AG04450 (cell line): ENCODE data around the gene TBC1D14. TPM values are rescaled to one million over a fixed set of nuclear protein-coding genes. Genes with fewer than 3 reads are reported as not detected.

Source experiments
- CTCF ChIA-PET: fragments of 300-600, 350-600 bp; formaldehyde crosslinking; extraction: SDS; loops from one replicate; lab custom pipeline; 2022; ENCODE audit warnings: antibody characterized with exemption, inconsistent platforms; lab: Charles Lee
- POLR2A ChIA-PET: fragments of 350-600 bp; formaldehyde crosslinking; extraction: SDS; loops from one replicate; lab custom pipeline; 2021; ENCODE audit warnings: antibody characterized with exemption, inconsistent platforms; lab: Yijun Ruan, JAX
- DNase-seq: peaks from one replicate; pipeline ENCODE4 v3.0.0-alpha.2; 2011; ENCODE audit warnings: low read depth, low spot score
- H3K27ac ChIP-seq: one replicate; pipeline ENCODE4 v1.5.1; 2012; ENCODE audit warnings: low read depth, low read length, control low read depth
- H3K27me3 ChIP-seq: one replicate; pipeline ENCODE4 v1.6.0; 2012; ENCODE audit warnings: low read length; ENCODE audit not compliant: control insufficient read depth, insufficient read depth
- H3K4me3 ChIP-seq: 2 replicates; pipeline ENCODE4 v1.5.1; 2011; ENCODE audit warnings: mild to moderate bottlenecking, low read depth, low read length, control low read depth
- H3K9me3 ChIP-seq: 2 replicates; pipeline ENCODE4 v1.5.1; 2012; ENCODE audit warnings: low read length; ENCODE audit not compliant: control insufficient read depth, insufficient read depth
- polyA plus RNA-seq: library from polyadenylated mRNA; depleted of rRNA; stranded (reverse); fragments of >200 nt; gene quantifications from 2 replicates; pipeline ENCODE4 v1.2.3, GENCODE V29; 2011
- TF ChIP-seq, protein P1 (sequence below): IDR thresholded peaks from 2 replicates; pipeline ENCODE4 v1.5.1; 2011; ENCODE audit warnings: low read depth, low read length, control low read depth, inconsistent platforms

The TBC1D14 gene
- polyA plus RNA-seq, 1 experiment = 46.3 TPM

DNA sequence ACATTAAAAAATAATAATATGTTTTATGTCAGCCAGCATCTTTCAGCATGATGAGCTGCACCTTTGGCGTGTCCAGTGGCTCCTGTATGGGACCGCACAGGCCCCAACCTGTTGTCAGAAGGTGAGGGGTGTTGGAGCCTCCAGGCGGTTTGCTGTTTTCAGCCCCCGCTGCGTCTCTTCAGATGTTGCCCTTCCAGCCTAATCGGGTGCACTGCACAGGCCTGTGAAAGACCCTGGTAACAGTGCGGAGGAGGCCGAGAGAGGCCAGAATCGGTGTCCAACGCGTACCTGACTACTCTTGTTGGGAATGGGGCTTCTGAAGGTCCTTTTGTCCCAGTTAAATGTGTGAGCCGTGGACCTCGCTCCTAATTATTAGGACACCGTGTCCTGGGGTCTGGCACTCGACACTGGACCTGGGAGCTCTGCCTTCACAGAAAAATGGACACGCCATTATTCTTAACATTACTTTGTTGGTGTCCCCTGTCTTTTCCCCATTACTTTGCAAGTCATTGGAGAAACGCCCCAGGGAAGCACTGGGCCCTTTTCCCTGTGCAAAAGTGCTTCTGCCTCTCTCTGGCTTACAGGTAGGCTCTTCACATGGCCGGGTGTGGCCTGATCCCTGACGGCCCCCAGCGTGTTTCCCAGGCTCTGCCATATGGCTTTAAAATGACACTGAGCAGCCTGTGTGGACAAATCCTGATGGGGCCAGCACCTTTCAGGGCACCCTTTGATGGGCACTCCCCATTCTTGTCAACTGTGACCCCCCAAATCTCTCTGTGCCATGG, 51.2 kb downstream of the TBC1D14 start:
- ChIA-PET POLR2A (no interaction called here), CTCF (interaction anchor here (1.5 kb wide), 1 partner anchor 13 kb away, joined by 8 read pairs; no protein-coding TSS in a partner anchor)
- TF ChIP-seq, protein P1, sequence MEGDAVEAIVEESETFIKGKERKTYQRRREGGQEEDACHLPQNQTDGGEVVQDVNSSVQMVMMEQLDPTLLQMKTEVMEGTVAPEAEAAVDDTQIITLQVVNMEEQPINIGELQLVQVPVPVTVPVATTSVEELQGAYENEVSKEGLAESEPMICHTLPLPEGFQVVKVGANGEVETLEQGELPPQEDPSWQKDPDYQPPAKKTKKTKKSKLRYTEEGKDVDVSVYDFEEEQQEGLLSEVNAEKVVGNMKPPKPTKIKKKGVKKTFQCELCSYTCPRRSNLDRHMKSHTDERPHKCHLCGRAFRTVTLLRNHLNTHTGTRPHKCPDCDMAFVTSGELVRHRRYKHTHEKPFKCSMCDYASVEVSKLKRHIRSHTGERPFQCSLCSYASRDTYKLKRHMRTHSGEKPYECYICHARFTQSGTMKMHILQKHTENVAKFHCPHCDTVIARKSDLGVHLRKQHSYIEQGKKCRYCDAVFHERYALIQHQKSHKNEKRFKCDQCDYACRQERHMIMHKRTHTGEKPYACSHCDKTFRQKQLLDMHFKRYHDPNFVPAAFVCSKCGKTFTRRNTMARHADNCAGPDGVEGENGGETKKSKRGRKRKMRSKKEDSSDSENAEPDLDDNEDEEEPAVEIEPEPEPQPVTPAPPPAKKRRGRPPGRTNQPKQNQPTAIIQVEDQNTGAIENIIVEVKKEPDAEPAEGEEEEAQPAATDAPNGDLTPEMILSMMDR = no peak
- H3K27me3 ChIP-seq = no peaks in the 10 kb centered on the region
- H3K27ac ChIP-seq = no peak overlapping the region
- H3K4me3 ChIP-seq = no peak overlapping the region
- no peak for DNase-seq
- no peaks in the 10 kb centered on the region; the same call in 1 of the 2 replicates for H3K9me3 ChIP-seq

DNA sequence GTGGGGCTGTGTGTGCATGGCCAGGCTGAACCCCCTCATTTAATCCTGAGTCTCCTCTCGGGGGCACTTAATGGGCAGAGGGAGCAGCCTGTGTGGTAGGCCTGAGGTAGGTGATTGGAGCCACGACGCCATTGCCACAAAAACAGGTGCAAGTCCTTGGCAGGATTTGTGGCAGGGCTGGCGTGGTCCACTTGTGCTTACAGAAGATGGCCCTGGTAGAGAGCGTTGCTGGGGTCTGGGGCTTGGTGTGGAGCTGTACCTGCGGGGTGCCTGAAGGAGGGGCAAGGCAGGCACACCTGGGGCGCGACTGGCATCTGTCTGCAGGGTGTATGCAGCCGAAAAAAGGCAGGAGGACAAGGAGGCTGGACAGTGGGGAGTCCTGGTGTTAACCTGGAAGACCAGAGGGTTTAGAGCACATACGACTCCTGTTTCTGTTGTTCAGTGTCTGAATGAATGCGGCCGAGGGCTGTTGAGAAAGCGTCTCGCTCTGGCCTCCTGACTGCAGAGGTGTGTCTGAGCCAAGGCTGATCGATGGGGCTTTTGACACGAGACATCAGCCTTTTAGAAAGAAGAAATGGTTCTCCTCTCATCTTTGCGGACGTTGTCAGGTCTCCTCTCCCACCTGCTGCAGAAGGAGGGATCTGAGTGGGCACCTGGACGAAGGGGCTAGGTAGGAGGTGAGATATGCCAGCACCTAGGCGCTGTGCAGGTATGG, 52.0 kb downstream of the TBC1D14 start:
- Histone ChIP-seq H3K27me3 (no peaks in the 10 kb centered on the region), H3K4me3 (no peak overlapping the region), H3K9me3 (no peaks in the 10 kb centered on the region; the same call in 1 of the 2 replicates), H3K27ac (no peak overlapping the region)
- DNase-seq = no peak
- POLR2A ChIA-PET = no interaction called here
- TF ChIP-seq, protein P1 = no peak
- CTCF ChIA-PET = no interaction called here

DNA sequence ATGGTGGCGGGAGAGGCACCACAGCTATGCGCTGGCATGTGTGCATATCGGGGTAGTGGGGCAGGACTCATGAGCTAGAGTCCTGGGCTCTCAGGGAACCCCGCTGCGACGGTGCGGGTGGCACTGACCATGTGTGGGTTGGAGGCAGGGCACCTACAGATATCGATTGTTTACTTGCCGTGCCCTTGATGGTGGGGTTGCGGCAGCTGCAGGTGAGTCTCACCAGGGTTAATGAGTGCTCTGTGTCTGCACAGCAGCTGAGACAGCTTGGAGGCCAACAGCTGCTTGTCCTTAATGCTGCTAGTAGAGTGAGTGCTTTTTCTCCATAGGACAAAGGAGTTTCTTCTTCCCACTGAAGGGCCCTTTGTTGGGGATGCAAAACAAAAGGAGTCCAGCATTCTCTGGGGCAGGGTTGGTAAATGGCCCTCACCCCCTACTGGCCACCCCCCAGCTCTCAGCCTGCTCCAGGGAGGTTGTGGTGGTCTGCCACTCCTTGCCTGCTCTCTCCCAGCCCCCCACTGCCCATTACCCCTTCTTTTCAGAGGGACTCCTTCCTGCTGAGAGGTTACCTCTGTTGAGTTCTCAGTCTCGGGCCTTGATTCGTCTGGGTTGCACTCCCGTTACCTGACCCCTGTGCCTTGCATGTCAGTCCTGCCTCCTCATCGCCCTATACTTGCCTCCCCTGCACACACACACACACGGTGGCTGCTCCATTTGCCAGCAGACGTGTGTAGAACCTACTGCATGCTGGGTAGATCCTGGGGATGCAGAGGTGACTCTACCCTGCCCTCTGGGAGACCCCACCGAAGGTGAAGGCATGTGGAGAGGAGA, 52.8 kb downstream of the TBC1D14 start:
- CTCF ChIA-PET = interaction anchor here (1.4 kb wide), 1 partner anchor 12 kb away, joined by 6 read pairs; no protein-coding TSS in a partner anchor
- DNase-seq = no peak
- TF ChIP-seq, protein P1 = no peak
- H3K27me3 ChIP-seq = no peaks in the 10 kb centered on the region
- no peak overlapping the region for H3K4me3 ChIP-seq
- no peaks in the 10 kb centered on the region for H3K9me3 ChIP-seq
- POLR2A ChIA-PET = no interaction called here
- no peak overlapping the region for H3K27ac ChIP-seq

DNA sequence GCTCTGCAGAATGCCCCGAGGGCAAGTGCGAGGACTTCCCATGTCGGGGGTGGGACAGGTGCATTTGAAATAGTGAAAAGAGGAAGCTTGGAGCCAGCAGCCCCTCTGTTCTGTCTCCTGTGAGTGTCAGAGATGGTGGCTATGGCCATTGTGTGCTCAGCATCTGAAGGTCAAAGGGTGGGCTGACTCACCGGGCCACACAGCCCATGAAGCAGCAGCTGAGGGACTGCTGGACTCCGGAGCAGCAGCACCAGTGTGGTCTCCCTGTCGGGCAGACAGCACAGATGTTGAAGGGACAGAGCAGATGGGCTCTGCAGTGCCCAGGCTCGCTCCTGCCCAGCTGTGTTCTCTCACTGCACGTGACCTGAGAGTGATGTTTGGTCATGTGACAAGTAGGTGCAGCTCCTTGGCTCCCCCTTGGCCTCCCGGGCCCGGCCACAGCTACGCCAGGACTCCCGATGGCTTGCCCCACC, 53.5 kb downstream of the TBC1D14 start:
- TF ChIP-seq, protein P1 = no peak
- H3K4me3 ChIP-seq = no peak overlapping the region
- DNase-seq = no peak
- POLR2A ChIA-PET = no interaction called here
- H3K27me3 ChIP-seq = no peaks in the 10 kb centered on the region
- CTCF ChIA-PET = interaction anchor here (1.2 to 1.4 kb wide), 2 partner anchors 10 to 12 kb away, joined by 6 to 7 read pairs; no protein-coding TSS in a partner anchor
- no peak overlapping the region for H3K27ac ChIP-seq
- H3K9me3 ChIP-seq = no peaks in the 10 kb centered on the region
